ENCODE results near the gene ARL8B.

ARL8B gene

GRCh38 chr3:5184499-5184898 is 62.4 kb downstream of the ARL8B start:
- Histone ChIP-seq H3K4me3 (peak overlapping the region; percentile 98; the same call in 1 of the 2 replicates), H3K9me3 (no peaks in the 10 kb centered on the region), H3K27me3 (no peaks in the 10 kb centered on the region), H3K4me2 (peak overlapping the region; percentile 87), H4K20me1 (peaks cover 20% of the 10 kb centered on the region), H3K4me1 (peaks cover 59% of the 10 kb centered on the region), H3K36me3 (peaks cover 12% of the 10 kb centered on the region), H3K27ac (peak overlapping the region; percentile 98), H3K9ac (peak overlapping the region; percentile 95)
- TF ChIP-seq Cebpa-rat (IDR thresholded peaks at IDR 0.05) = no peak

GRCh38 chr3:5185093-5185673 is 63.1 kb downstream of the ARL8B start:
- H3K9me3 ChIP-seq = no peaks in the 10 kb centered on the region
- H3K4me1 ChIP-seq = peaks cover 52% of the 10 kb centered on the region
- peaks cover 19% of the 10 kb centered on the region for H3K36me3 ChIP-seq

GRCh38 chr3:5186089-5186857 is 64.2 kb downstream of the ARL8B start:
- peaks cover 38% of the 10 kb centered on the region for H4K20me1 ChIP-seq
- no peaks in the 10 kb centered on the region for H3K9me3 ChIP-seq
- H3K27ac ChIP-seq = peak overlapping the region; percentile 98
- H3K4me1 ChIP-seq = peaks cover 42% of the 10 kb centered on the region
- peak overlapping the region; percentile 98 for H3K4me3 ChIP-seq
- H3K27me3 ChIP-seq = no peaks in the 10 kb centered on the region
- peak overlapping the region; percentile 95 for H3K9ac ChIP-seq
- no peak for TF ChIP-seq Cebpa-rat (IDR thresholded peaks at IDR 0.05)
- H3K4me2 ChIP-seq = peak overlapping the region; percentile 87
- H3K36me3 ChIP-seq = peaks cover 30% of the 10 kb centered on the region

More at GRCh38 chr3:5185093-5185673, 63.1 kb downstream of the ARL8B start:
- H3K4me2 ChIP-seq = peak overlapping the region; percentile 87
- peaks cover 27% of the 10 kb centered on the region for H4K20me1 ChIP-seq
- TF ChIP-seq Cebpa-rat (IDR thresholded peaks at IDR 0.05) = no peak
- no peaks in the 10 kb centered on the region for H3K27me3 ChIP-seq
- peak overlapping the region; percentile 98 for H3K27ac ChIP-seq
- H3K4me3 ChIP-seq = peak overlapping the region; percentile 98
- H3K9ac ChIP-seq = peak overlapping the region; percentile 95

GRCh38 chr3:5186858-5187155 is 64.7 kb downstream of the ARL8B start:
- H3K4me1 ChIP-seq = peaks cover 38% of the 10 kb centered on the region
- H3K36me3 ChIP-seq = peaks cover 35% of the 10 kb centered on the region
- H3K4me2 ChIP-seq = peak overlapping the region; percentile 87
- H3K27ac ChIP-seq = peak overlapping the region; percentile 98
- no peaks in the 10 kb centered on the region for H3K27me3 ChIP-seq
- TF ChIP-seq Cebpa-rat (IDR thresholded peaks at IDR 0.05) = no peak
- H3K4me3 ChIP-seq = peak overlapping the region; percentile 98
- peak overlapping the region; percentile 95 for H3K9ac ChIP-seq
- H3K9me3 ChIP-seq = no peaks in the 10 kb centered on the region
- peaks cover 43% of the 10 kb centered on the region for H4K20me1 ChIP-seq

GRCh38 chr3:5187156-5187919 is 65.2 kb downstream of the ARL8B start, which contains the start of gene EDEM1:
TSS of gene EDEM1 (plus strand) at chr3:5187707. CDS start at chr3:5187806, 99 bp downstream.
- Histone ChIP-seq H3K4me3 (peak within 1 kb of the TSS; percentile 98), H3K36me3 (peaks cover 41% of the 10 kb centered on the region), H3K9ac (peak within 1 kb of the TSS; percentile 100), H3K4me2 (peak within 1 kb of the TSS; percentile 97), H3K9me3 (no peaks in the 10 kb centered on the region), H3K27me3 (no peaks in the 10 kb centered on the region), H3K27ac (peak within 1 kb of the TSS; percentile 100), H3K4me1 (peaks cover 35% of the 10 kb centered on the region), H4K20me1 (peaks cover 48% of the 10 kb centered on the region)
- no peak for TF ChIP-seq Cebpa-rat (IDR thresholded peaks at IDR 0.05)

- TF ChIP-seq Cebpa-rat (IDR thresholded peaks at IDR 0.05) = no peak
- Histone ChIP-seq H4K20me1 (peaks cover 55% of the 10 kb centered on the region), H3K27me3 (no peaks in the 10 kb centered on the region), H3K4me1 (peaks cover 33% of the 10 kb centered on the region), H3K4me2 (peak overlapping the region; percentile 97; the same call in 1 of the 2 replicates), H3K9ac (peak overlapping the region; percentile 100), H3K9me3 (no peaks in the 10 kb centered on the region), H3K27ac (peak overlapping the region; percentile 100), H3K4me3 (peak overlapping the region; percentile 98), H3K36me3 (peaks cover 47% of the 10 kb centered on the region)
Measured at GRCh38 chr3:5187920-5188418, 65.9 kb downstream of the ARL8B start.

GRCh38 chr3:5188419-5189221 is 66.5 kb downstream of the ARL8B start:
- H3K4me1 ChIP-seq = peaks cover 33% of the 10 kb centered on the region
- peak overlapping the region; percentile 100 for H3K9ac ChIP-seq
- peak overlapping the region; percentile 97 for H3K4me2 ChIP-seq
- no peak for TF ChIP-seq Cebpa-rat (IDR thresholded peaks at IDR 0.05)
- H3K9me3 ChIP-seq = no peaks in the 10 kb centered on the region
- peak overlapping the region; percentile 98 for H3K4me3 ChIP-seq
- H3K27me3 ChIP-seq = no peaks in the 10 kb centered on the region
- H4K20me1 ChIP-seq = peaks cover 61% of the 10 kb centered on the region
- peak overlapping the region; percentile 100 for H3K27ac ChIP-seq
- peaks cover 54% of the 10 kb centered on the region for H3K36me3 ChIP-seq

GRCh38 chr3:5190147-5190791 is 68.2 kb downstream of the ARL8B start:
- Histone ChIP-seq H3K27ac (peak overlapping the region; percentile 100), H4K20me1 (peaks cover 78% of the 10 kb centered on the region), H3K36me3 (peaks cover 70% of the 10 kb centered on the region), H3K4me3 (peak overlapping the region; percentile 98), H3K27me3 (no peaks in the 10 kb centered on the region), H3K9me3 (no peaks in the 10 kb centered on the region), H3K4me2 (peak overlapping the region; percentile 97), H3K9ac (peak overlapping the region; percentile 100), H3K4me1 (peaks cover 33% of the 10 kb centered on the region)
- no peak for TF ChIP-seq Cebpa-rat (IDR thresholded peaks at IDR 0.05)

All from BLaER1 (cell line).